ENCODE measurements around the gene LTK. TPM values are rescaled to one million over a fixed set of nuclear protein-coding genes. Genes with fewer than 3 reads are reported as not detected.

LTK gene
- polyA plus RNA-seq, 1 donor (not counting 4 experiments of a cell fraction or from before 2014, with no cell fraction given): not detected

DNA sequence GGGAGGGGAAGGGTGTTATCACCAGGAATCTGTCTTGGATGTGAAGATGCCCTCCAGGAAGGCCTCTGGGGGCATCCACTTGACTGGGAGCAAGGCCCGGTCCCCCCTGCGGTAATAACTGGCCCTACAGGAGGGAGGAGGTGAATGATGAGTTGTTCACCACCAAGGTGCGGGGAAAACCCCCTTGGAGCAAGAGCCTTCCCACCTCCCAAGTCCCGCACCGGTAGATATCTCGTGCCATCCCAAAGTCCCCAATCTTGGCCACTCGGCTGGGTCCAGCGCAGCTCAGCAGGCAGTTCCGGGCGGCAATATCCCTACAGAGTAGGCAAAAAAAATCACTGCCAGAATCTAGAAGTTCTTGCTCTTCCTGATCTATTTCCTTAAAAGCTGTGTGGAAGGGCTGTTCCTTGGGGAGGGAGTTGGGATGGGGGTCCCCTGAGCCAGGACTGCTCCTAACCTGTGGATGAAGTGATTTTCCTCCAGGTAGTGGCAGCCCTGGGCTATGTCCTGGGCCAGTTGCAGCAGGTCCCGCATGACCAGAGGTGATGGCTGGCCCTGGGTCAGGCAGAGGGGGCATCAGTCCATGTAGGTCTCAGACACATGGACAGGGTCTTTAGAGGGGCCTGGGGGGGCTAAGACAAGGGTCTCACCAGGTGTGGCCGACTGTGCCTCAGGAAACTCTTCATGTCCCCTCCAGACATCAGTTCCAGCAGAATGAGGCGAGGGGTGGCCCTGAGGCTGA is 8.7 kb downstream of the LTK start:
- no peaks in the 10 kb centered on the region for H3K36me3 ChIP-seq (ENCODE audit: control insufficient read depth in 2 of 2, extremely low read depth in 1 of 2, insufficient read depth in 2 of 2, low read length in 2 of 2)
- H4K20me1 ChIP-seq (ENCODE audit: control insufficient read depth, extremely low read depth, insufficient read depth, low read length): peaks cover 2% of the 10 kb centered on the region
- TF ChIP-seq CTCF (optimal IDR thresholded peaks at IDR 0.05 in 1 of 3, IDR thresholded peaks at IDR 0.05 in 1 of 3, conservative IDR thresholded peaks at IDR 0.05 in 1 of 3; ENCODE audit: extremely low read depth in 1 of 3, insufficient read depth in 2 of 3, low read length in 3 of 3): peak in 1 of 3 experiments; percentile 7
- TF ChIP-seq EZH2 (IDR thresholded peaks at IDR 0.05; ENCODE audit: low read length): no peak
- H3K4me1 ChIP-seq (ENCODE audit: control insufficient read depth, extremely low read depth, insufficient read depth, low read length): peaks cover 23% of the 10 kb centered on the region
- no peaks in the 10 kb centered on the region for H3K9me3 ChIP-seq (ENCODE audit: control insufficient read depth, low read depth, low read length)
- no peak overlapping the region for H3K4me3 ChIP-seq (ENCODE audit: control insufficient read depth in 2 of 3, extremely low read depth in 1 of 3, insufficient read depth in 2 of 3, low read depth in 1 of 3, low read length in 3 of 3)
- DNase-seq (ENCODE audit: low read depth, low spot score) (no peak), FAIRE-seq (no peak)
- dilution Hi-C loops (cut with MboI; ENCODE audit: extremely low pct_ligation_motif_present, low sequenced_read_pairs): no loop called here
- peaks cover 58% of the 10 kb centered on the region for H3K27me3 ChIP-seq (ENCODE audit: control insufficient read depth, extremely low read depth, insufficient read depth, low read length)
- no peak overlapping the region for H3K27ac ChIP-seq (ENCODE audit: control insufficient read depth, insufficient read depth, low read length)
- H3K9me1 ChIP-seq (ENCODE audit: control insufficient read depth, extremely low read depth, insufficient read depth, low read length): no peaks in the 10 kb centered on the region
- no peak overlapping the region for H3K9ac ChIP-seq (ENCODE audit: control insufficient read depth, extremely low read depth, insufficient read depth, low read length)
- no peak overlapping the region for H3K4me2 ChIP-seq (ENCODE audit: control insufficient read depth, extremely low read depth, insufficient read depth, low read depth, low read length)
- no peak overlapping the region for H2AFZ ChIP-seq (ENCODE audit: control insufficient read depth, low read length)
- H3K79me2 ChIP-seq (ENCODE audit: control insufficient read depth, insufficient read depth, low read length): no peaks in the 10 kb centered on the region

GRCh38 chr15:41503669-41504010 is 10.0 kb downstream of the LTK start:
- H3K79me2 ChIP-seq (ENCODE audit: control insufficient read depth, insufficient read depth, low read length): no peaks in the 10 kb centered on the region
- FAIRE-seq: no peak
- H3K9me3 ChIP-seq (ENCODE audit: control insufficient read depth, low read depth, low read length): no peaks in the 10 kb centered on the region
- peaks cover 3% of the 10 kb centered on the region for H3K9me1 ChIP-seq (ENCODE audit: control insufficient read depth, extremely low read depth, insufficient read depth, low read length)
- DNase-seq (ENCODE audit: low read depth, low spot score): no peak
- dilution Hi-C loops (cut with MboI; ENCODE audit: extremely low pct_ligation_motif_present, low sequenced_read_pairs): no loop called here
- peak overlapping the region; percentile 56 for H3K4me2 ChIP-seq (ENCODE audit: control insufficient read depth, extremely low read depth, insufficient read depth, low read depth, low read length)
- H2AFZ ChIP-seq (ENCODE audit: control insufficient read depth, low read length): no peak overlapping the region
- no peak for TF ChIP-seq EZH2 (IDR thresholded peaks at IDR 0.05; ENCODE audit: low read length)
- TF ChIP-seq CTCF (optimal IDR thresholded peaks at IDR 0.05 in 1 of 3, IDR thresholded peaks at IDR 0.05 in 1 of 3, conservative IDR thresholded peaks at IDR 0.05 in 1 of 3; ENCODE audit: extremely low read depth in 1 of 3, insufficient read depth in 2 of 3, low read length in 3 of 3): no peak
- no peak overlapping the region for H3K9ac ChIP-seq (ENCODE audit: control insufficient read depth, extremely low read depth, insufficient read depth, low read length)
- no peak overlapping the region for H3K4me3 ChIP-seq (ENCODE audit: control insufficient read depth in 2 of 3, extremely low read depth in 1 of 3, insufficient read depth in 2 of 3, low read depth in 1 of 3, low read length in 3 of 3)
- no peak overlapping the region for H3K27ac ChIP-seq (ENCODE audit: control insufficient read depth, insufficient read depth, low read length)
- no peaks in the 10 kb centered on the region for H3K36me3 ChIP-seq (ENCODE audit: control insufficient read depth in 2 of 2, extremely low read depth in 1 of 2, insufficient read depth in 2 of 2, low read length in 2 of 2)
- no peaks in the 10 kb centered on the region for H4K20me1 ChIP-seq (ENCODE audit: control insufficient read depth, extremely low read depth, insufficient read depth, low read length)
- peaks cover 23% of the 10 kb centered on the region for H3K4me1 ChIP-seq (ENCODE audit: control insufficient read depth, extremely low read depth, insufficient read depth, low read length)
- H3K27me3 ChIP-seq (ENCODE audit: control insufficient read depth, extremely low read depth, insufficient read depth, low read length): peaks cover 65% of the 10 kb centered on the region
